Neuronal stem cell (in vitro differentiated cells): Measurements from ENCODE around the gene GATAD2B.

Experiments used
- DNase-seq: peaks from one replicate; pipeline ENCODE4 v3.0.0-alpha.2; 2013; ENCODE audit warnings: low spot score
- H2AFZ ChIP-seq: one replicate; pipeline ENCODE4 v1.6.1; 2013; ENCODE audit warnings: mild to moderate bottlenecking, low read length, inconsistent platforms
- H2AK5ac ChIP-seq: 2 replicates; pipeline ENCODE4 v1.6.1; 2013; ENCODE audit warnings: low read depth, mild to moderate bottlenecking, inconsistent platforms, low read length, moderate library complexity, mixed read lengths
- H2BK120ac ChIP-seq: 2 replicates; pipeline ENCODE4 v1.6.1; 2013; ENCODE audit warnings: low read depth, mild to moderate bottlenecking, inconsistent platforms, low read length, moderate library complexity, mixed read lengths
- H2BK12ac ChIP-seq: one replicate; pipeline ENCODE4 v1.6.1; 2013; ENCODE audit warnings: low read length, inconsistent platforms
- H2BK15ac ChIP-seq: 2 replicates; pipeline ENCODE4 v1.6.1; 2013; ENCODE audit warnings: mild to moderate bottlenecking, low read length, inconsistent platforms, mixed read lengths
- H2BK5ac ChIP-seq: one replicate; pipeline ENCODE4 v1.6.1; 2013; ENCODE audit warnings: inconsistent platforms, mild to moderate bottlenecking, low read length, moderate library complexity
- H3K14ac ChIP-seq: one replicate; pipeline ENCODE4 v1.6.1; 2013; ENCODE audit warnings: low read length, inconsistent platforms
- H3K18ac ChIP-seq: 2 replicates; pipeline ENCODE4 v1.6.1; 2013; ENCODE audit warnings: low read length, inconsistent platforms
- H3K23ac ChIP-seq: 2 replicates; pipeline ENCODE4 v1.6.1; 2013; ENCODE audit warnings: low read depth, mild to moderate bottlenecking, mixed read lengths, low read length, inconsistent platforms; ENCODE audit not compliant: poor library complexity
- H3K27ac ChIP-seq: replicated peaks from 3 replicates; pipeline ENCODE4 v1.5.1; 2013; ENCODE audit warnings: low read length, inconsistent platforms
- H3K27me3 ChIP-seq, 3 experiments: 2 replicates each; pipeline ENCODE4 v1.6.1; 2013; ENCODE audit warnings: low read length in 3 of 3, mild to moderate bottlenecking in 2 of 3, inconsistent platforms in 1 of 3, low read depth in 1 of 3, mixed read lengths in 1 of 3, moderate library complexity in 1 of 3; ENCODE audit not compliant: control insufficient read depth in 3 of 3, insufficient read depth in 3 of 3
- H3K36me3 ChIP-seq, 2 donors: replicated peaks in 1 of 2; 2 replicates each; pipeline ENCODE4 v1.6.1; 2013; ENCODE audit warnings: low read length in 2 of 2; ENCODE audit not compliant: control insufficient read depth in 2 of 2, insufficient read depth in 2 of 2
- H3K4ac ChIP-seq: 2 replicates; pipeline ENCODE4 v1.6.1; 2013; ENCODE audit warnings: inconsistent platforms, mild to moderate bottlenecking, low read length, moderate library complexity
- H3K4me1 ChIP-seq, 2 donors: 1 replicate in 1 of 2; 2 replicates in 1 of 2; pipeline ENCODE4 v1.6.1; 2013; ENCODE audit warnings: low read length in 2 of 2, low read depth in 1 of 2; ENCODE audit not compliant: control insufficient read depth in 2 of 2, insufficient read depth in 1 of 2
- H3K4me2 ChIP-seq: one replicate; pipeline ENCODE4 v1.6.1; 2013; ENCODE audit warnings: mild to moderate bottlenecking, low read length, inconsistent platforms; ENCODE audit not compliant: insufficient read depth, poor library complexity, severe bottlenecking
- H3K4me3 ChIP-seq, 2 donors: 2 replicates each; pipeline ENCODE4 v1.5.1; 2013; ENCODE audit warnings: low read length in 2 of 2, mild to moderate bottlenecking in 2 of 2, inconsistent platforms in 1 of 2, moderate library complexity in 1 of 2
- H3K79me1 ChIP-seq: one replicate; pipeline ENCODE4 v1.6.1; 2013; ENCODE audit warnings: low read depth, mild to moderate bottlenecking, inconsistent platforms, low read length, moderate library complexity
- H3K9ac ChIP-seq: one replicate; pipeline ENCODE4 v1.6.1; 2013; ENCODE audit warnings: mild to moderate bottlenecking, low read depth, low read length, inconsistent platforms; ENCODE audit not compliant: poor library complexity
- H3K9me3 ChIP-seq, 2 donors: replicated peaks in 1 of 2; 2 replicates each; pipeline versions ENCODE3 to v1.6.1; 2013; ENCODE audit warnings: low read length in 2 of 2, mild to moderate bottlenecking in 2 of 2, inconsistent platforms in 1 of 2, low read depth in 1 of 2, mixed read lengths in 1 of 2, moderate library complexity in 1 of 2; ENCODE audit not compliant: control insufficient read depth in 2 of 2, insufficient read depth in 1 of 2
- H4K8ac ChIP-seq: one replicate; pipeline ENCODE4 v1.6.1; 2013; ENCODE audit warnings: low read depth, mild to moderate bottlenecking, inconsistent platforms, low read length, moderate library complexity
- H4K91ac ChIP-seq: one replicate; pipeline ENCODE4 v1.6.1; 2013; ENCODE audit warnings: low read length, low read depth, mild to moderate bottlenecking, inconsistent platforms; ENCODE audit not compliant: poor library complexity
- WGBS, 2 donors: extraction: QIAGEN DNeasy Blood & Tissue Kit; methylation state at CpG; one replicate each; pipeline ENCODE4 v1.1.7; 2013; ENCODE audit warnings: missing lambda C conversion rate in 2 of 2, mixed read lengths in 1 of 2; ENCODE audit not compliant: insufficient read length in 2 of 2, insufficient replicate concordance in 1 of 2; ENCODE audit errors: extremely low coverage in 2 of 2; 5-methylcytosine and 5-hydroxymethylcytosine counted together

The GATAD2B gene

DNA sequence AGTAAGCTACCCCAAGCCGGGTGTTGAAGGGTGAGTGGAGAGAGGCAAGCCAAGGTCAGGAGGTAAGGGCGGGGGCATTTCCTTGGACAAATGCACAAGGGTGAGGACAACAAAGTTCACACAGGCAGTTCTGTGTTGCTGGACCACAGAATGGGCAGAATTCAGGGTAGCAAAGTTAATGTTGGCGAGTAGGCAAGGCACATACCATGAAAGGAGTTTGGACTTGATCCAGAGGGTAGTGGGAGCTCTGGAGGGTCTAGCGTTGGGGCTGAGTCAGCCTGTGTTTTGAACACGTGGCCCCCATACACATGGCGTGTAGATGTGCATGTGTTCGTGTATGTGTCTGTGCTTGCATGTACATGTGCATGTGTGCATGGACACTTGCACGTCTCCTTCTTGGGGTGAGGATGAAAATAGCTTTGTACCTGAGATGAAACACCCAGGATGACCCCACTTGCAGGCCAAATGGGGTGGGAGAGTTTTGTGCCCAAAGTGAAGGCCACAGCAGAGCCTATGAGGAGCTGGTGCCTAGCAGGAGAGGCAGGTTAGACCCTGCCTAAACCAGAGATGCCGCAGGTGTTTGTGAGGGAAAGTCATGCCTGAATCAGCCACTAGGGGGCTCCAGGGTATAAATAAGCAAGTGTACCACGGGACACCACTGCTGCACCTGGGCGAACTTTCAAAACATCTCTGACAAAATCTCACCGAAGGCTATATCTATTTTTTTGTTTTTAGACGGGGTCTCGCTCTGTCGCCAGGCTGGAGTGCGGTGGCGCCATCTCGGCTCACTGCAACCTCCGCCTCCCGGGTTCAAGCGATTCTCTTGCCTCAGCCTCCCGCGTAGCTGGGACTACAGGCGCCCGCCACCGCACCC is 125.7 kb downstream of the GATAD2B start:
- Histone ChIP-seq H4K91ac (no peak overlapping the region), H3K9ac (no peak overlapping the region), H3K4me2 (no peak overlapping the region), H4K8ac (no peak overlapping the region), H3K4me3 (no peak overlapping the region), H2BK5ac (peak overlapping the region; percentile 26), H3K18ac (peak overlapping the region; percentile 33), H3K27me3 (peaks cover 0 to 2% (median 0%) of the 10 kb centered on the region in 3 experiments), H2BK12ac (peak overlapping the region; percentile 12), H3K36me3 (peaks cover 8 to 53% of the 10 kb centered on the region in 2 donors), H2BK120ac (no peak overlapping the region), H2AFZ (no peak overlapping the region), H2AK5ac (peak overlapping the region; percentile 100), H3K9me3 (no peaks in the 10 kb centered on the region), H3K27ac (no peak overlapping the region), H3K14ac (no peak overlapping the region), H2BK15ac (peak overlapping the region; percentile 68), H3K23ac (peak overlapping the region; percentile 83), H3K79me1 (no peaks in the 10 kb centered on the region), H3K4ac (no peak overlapping the region), H3K4me1 (peaks cover 32 to 45% of the 10 kb centered on the region in 2 donors)
- DNase-seq: peak; percentile 65
- WGBS, 2 donors: no CpG with 5 or more reads among the region's 26 CpGs

DNA sequence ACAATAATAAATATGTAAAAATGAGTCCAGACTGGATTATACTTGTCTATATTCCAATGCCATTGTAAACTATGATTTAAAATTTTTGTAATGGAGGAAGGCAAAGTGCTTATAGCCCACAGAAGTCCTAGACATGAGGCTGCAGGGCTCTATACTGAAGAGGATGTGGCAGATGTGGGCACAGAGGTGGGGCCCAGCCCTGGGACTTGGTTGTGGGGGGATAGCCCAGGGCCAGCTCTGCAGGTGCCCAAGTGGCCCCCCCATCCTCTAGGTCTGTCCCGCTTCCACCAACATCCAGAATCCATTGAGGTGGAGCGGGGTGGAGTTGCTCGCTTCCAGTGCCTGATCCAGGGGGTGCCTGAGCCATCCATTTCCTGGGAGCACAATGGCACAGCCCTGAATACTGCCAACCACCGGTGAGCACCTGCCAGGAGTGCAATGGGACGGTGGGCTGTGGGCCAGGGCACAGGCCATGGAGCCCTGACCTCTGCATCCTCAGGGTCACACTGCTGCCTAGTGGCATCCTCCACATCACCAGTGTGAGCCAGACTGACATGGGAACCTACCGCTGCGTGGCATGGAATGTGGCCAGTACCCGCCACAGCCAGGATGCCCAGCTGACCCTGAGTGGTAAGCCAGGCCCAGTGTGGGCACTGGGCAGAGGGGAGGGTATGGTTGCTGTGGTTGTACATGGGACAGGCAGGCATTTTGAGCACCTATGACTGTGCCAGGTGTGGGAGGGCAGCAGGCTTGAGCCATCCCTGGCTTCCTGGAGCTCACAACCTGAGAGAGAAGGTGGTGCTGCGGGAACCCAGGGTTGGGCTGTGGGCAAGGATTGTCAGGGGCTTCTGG is 126.6 kb downstream of the GATAD2B start:
- Histone ChIP-seq H2BK5ac (peak overlapping the region; percentile 26), H3K14ac (no peak overlapping the region), H3K23ac (peak overlapping the region; percentile 83), H4K91ac (no peak overlapping the region), H3K4me2 (no peak overlapping the region), H3K79me1 (no peaks in the 10 kb centered on the region), H2BK12ac (peak overlapping the region; percentile 85), H3K9ac (peak overlapping the region; percentile 87), H3K36me3 (peaks cover 6 to 46% of the 10 kb centered on the region in 2 donors), H2AFZ (no peak overlapping the region), H3K4me1 (peaks cover 36 to 48% of the 10 kb centered on the region in 2 donors), H2BK15ac (peak overlapping the region; percentile 68), H2BK120ac (no peak overlapping the region), H3K9me3 (peaks cover 0 to 3% of the 10 kb centered on the region in 2 donors), H3K4me3 (no peak overlapping the region), H4K8ac (no peak overlapping the region), H3K27me3 (peaks cover 0 to 5% (median 0%) of the 10 kb centered on the region in 3 experiments), H3K27ac (no peak overlapping the region), H2AK5ac (peak overlapping the region; percentile 100), H3K18ac (peak overlapping the region; percentile 33), H3K4ac (peak overlapping the region; percentile 58)
- DNase-seq: no peak
- no CpG with 5 or more reads among the region's 9 CpGs for WGBS, 2 donors

DNA sequence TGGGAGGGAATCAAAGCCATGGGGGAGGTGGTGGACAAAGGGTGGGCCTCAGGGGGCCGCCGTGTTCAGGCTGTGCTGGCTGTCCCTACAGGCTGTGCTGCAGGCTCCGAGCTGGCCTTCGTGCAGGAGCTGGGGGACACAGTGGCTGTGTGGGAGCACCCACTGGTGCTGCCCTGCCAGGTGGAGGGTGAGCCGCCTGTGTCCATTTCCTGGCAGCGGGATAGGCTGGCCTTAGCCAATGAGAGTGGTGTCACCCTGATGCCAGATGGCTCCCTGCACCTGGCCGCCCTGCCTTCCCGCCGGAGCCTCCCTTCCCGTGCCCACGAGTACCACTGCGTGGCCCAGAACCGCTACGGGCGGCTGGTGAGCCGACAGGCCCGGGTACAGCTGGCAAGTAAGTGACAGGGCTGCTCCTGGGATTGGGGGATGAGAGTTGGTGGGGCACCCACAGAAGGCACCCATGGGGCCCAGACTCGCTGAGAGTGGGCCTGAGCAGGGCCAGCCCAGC is 127.4 kb downstream of the GATAD2B start:
- H2BK5ac ChIP-seq: no peak overlapping the region
- H3K4me2 ChIP-seq: peak overlapping the region; percentile 36
- peaks cover 36 to 48% of the 10 kb centered on the region in 2 donors for H3K4me1 ChIP-seq
- H3K18ac ChIP-seq: peak overlapping the region; percentile 98
- H4K8ac ChIP-seq: no peak overlapping the region
- peak overlapping the region; percentile 100 for H2AK5ac ChIP-seq
- no peak for DNase-seq
- peak overlapping the region; percentile 23 for H3K27ac ChIP-seq
- H3K14ac ChIP-seq: peak overlapping the region; percentile 100
- no CpG with 5 or more reads among the region's 18 CpGs for WGBS, 2 donors
- peak overlapping the region; percentile 94 for H3K4ac ChIP-seq
- peaks cover 0 to 5% (median 0%) of the 10 kb centered on the region in 3 experiments for H3K27me3 ChIP-seq
- H2BK12ac ChIP-seq: peak overlapping the region; percentile 99
- peaks cover 0 to 3% of the 10 kb centered on the region in 2 donors for H3K9me3 ChIP-seq
- peak overlapping the region; percentile 99 for H2BK15ac ChIP-seq
- H3K4me3 ChIP-seq: peak overlapping the region; percentile 45 to 67
- peak overlapping the region; percentile 85 for H4K91ac ChIP-seq
- peaks cover 6 to 41% of the 10 kb centered on the region in 2 donors for H3K36me3 ChIP-seq
- H2AFZ ChIP-seq: peak overlapping the region; percentile 14
- peak overlapping the region; percentile 94 for H3K23ac ChIP-seq
- H3K9ac ChIP-seq: peak overlapping the region; percentile 82
- H3K79me1 ChIP-seq: no peaks in the 10 kb centered on the region
- H2BK120ac ChIP-seq: peak overlapping the region; percentile 99
